Caco-2 (cell line): ENCODE results near the gene DNAH10. TPM values are rescaled to one million over a fixed set of nuclear protein-coding genes. Genes with fewer than 3 reads are reported as not detected.

ENCODE experiments used
- BruUV-seq: library from RNA; stranded (reverse); fragments of 400-500 nt; replicated peaks from 2 replicates; lab custom pipeline; 2021; lab: Mats Ljungman, UMichigan
- CTCF ChIA-PET: fragments of 300-600 bp; sonication (Branson Sonifier 250); formaldehyde crosslinking; loops from one replicate; lab custom pipeline; 2022; ENCODE audit warnings: antibody characterized with exemption; lab: Charles Lee
- POLR2A ChIA-PET: fragments of 300-600 bp; sonication (Branson Sonifier 250); formaldehyde crosslinking; loops from one replicate; lab custom pipeline; 2022; ENCODE audit warnings: antibody characterized with exemption; lab: Charles Lee
- DNase-seq, 2 experiments: peaks; one replicate each; pipeline versions ENCODE4 v3.0.0 to v3.0.0-alpha.2; 2020 to 2022
- H3K27me3 ChIP-seq: replicated peaks from 2 replicates; pipeline ENCODE4 v1.6.0; 2011; ENCODE audit warnings: low read length; ENCODE audit not compliant: control insufficient read depth, insufficient read depth
- H3K36me3 ChIP-seq: 2 replicates; pipeline ENCODE4 v1.5.1; 2011; ENCODE audit warnings: low read length; ENCODE audit not compliant: control insufficient read depth, insufficient read depth
- H3K4me1 ChIP-seq: fragments of 250-450 bp; sonication (Bioruptor Pico); 2 replicates; pipeline ENCODE4 v1.5.1; 2020; ENCODE audit warnings: mild to moderate bottlenecking
- H3K4me3 ChIP-seq: 2 replicates; pipeline ENCODE4 v1.5.1; 2011; ENCODE audit warnings: low read depth, mild to moderate bottlenecking, control low read depth, low read length
- H3K9me3 ChIP-seq: fragments of 250-450 bp; sonication (Bioruptor Pico); 2 replicates; pipeline ENCODE4 v1.5.1; 2020; ENCODE audit warnings: mild to moderate bottlenecking, moderate library complexity
- H3K27ac Mint-ChIP-seq: one replicate; pipeline ENCODE4 v1.8.0; 2022; ENCODE audit warnings: mixed read lengths; ENCODE audit not compliant: unreplicated experiment
- H3K27me3 Mint-ChIP-seq: one replicate; pipeline ENCODE4 v1.8.0; 2022; ENCODE audit warnings: mixed read lengths; ENCODE audit not compliant: insufficient read depth, unreplicated experiment
- H3K36me3 Mint-ChIP-seq: one replicate; pipeline ENCODE4 v1.8.0; 2022; ENCODE audit warnings: mild to moderate bottlenecking, mixed read lengths; ENCODE audit not compliant: insufficient read depth, unreplicated experiment
- H3K4me1 Mint-ChIP-seq: one replicate; pipeline ENCODE4 v1.8.0; 2022; ENCODE audit warnings: low read depth, mixed read lengths; ENCODE audit not compliant: unreplicated experiment
- H3K4me3 Mint-ChIP-seq: one replicate; pipeline ENCODE4 v1.8.0; 2022; ENCODE audit warnings: mild to moderate bottlenecking, moderate library complexity, mixed read lengths; ENCODE audit not compliant: unreplicated experiment
- H3K9me3 Mint-ChIP-seq: one replicate; pipeline ENCODE4 v1.8.0; 2022; ENCODE audit warnings: mixed read lengths; ENCODE audit not compliant: unreplicated experiment
- CTCF ChIP-seq, 2 experiments: fragments of 200-600 bp in 1 of 2; IDR thresholded peaks; 1 replicate in 1 of 2; 2 replicates in 1 of 2; pipeline versions ENCODE4 v1.5.1 to v1.8.0; 2011 to 2022; ENCODE audit warnings: antibody characterized with exemption in 1 of 2, control low read depth in 1 of 2, inconsistent platforms in 1 of 2, low read depth in 1 of 2, low read length in 1 of 2, mild to moderate bottlenecking in 1 of 2, moderate library complexity in 1 of 2; ENCODE audit not compliant: insufficient read depth in 1 of 2, severe bottlenecking in 1 of 2, unreplicated experiment in 1 of 2
- intact Hi-C: fragments of 100-400 bp; cut with micrococcal nuclease; formaldehyde crosslinking; loops from one replicate; pipeline ENCODE4 v1.10.0; 2022; ENCODE audit not compliant: unreplicated experiment
- total RNA-seq: library from RNA; stranded (reverse); gene quantifications from 2 replicates; pipeline ENCODE4 v1.2.3, GENCODE V29; 2022

Gene DNAH10
- total RNA-seq, 1 experiment from 2014 or later, result 0.45 TPM

GRCh38 chr12:123919980-123920360, 157.9 kb downstream of the DNAH10 start:
- Mint-ChIP-seq H3K36me3 (no peaks in the 10 kb centered on the region), H3K4me1 (no peaks in the 10 kb centered on the region), H3K27ac (no peak overlapping the region), H3K27me3 (no peaks in the 10 kb centered on the region), H3K9me3 (no peaks in the 10 kb centered on the region), H3K4me3 (no peak overlapping the region)
- intact Hi-C loops, result no loop called here
- Histone ChIP-seq H3K4me1 (no peaks in the 10 kb centered on the region), H3K27me3 (no peaks in the 10 kb centered on the region), H3K9me3 (no peaks in the 10 kb centered on the region), H3K4me3 (no peak overlapping the region), H3K36me3 (no peaks in the 10 kb centered on the region)
- ChIA-PET CTCF (no interaction called here), POLR2A (no interaction called here)
- DNase-seq, result no peak
- no peak for TF ChIP-seq CTCF (IDR thresholded peaks at IDR 0.05; ENCODE audit: insufficient read depth in 1 of 2, low read depth in 1 of 2, low read length in 1 of 2, severe bottlenecking in 1 of 2, unreplicated experiment in 1 of 2)
- BruUV-seq, result no TSS peak

- ChIA-PET CTCF (no interaction called here), POLR2A (no interaction called here)
- no TSS peak for BruUV-seq
- no peak for DNase-seq
- no peaks in the 10 kb centered on the region for H3K4me1 ChIP-seq
- Mint-ChIP-seq H3K9me3 (no peaks in the 10 kb centered on the region), H3K36me3 (no peaks in the 10 kb centered on the region), H3K27ac (no peak overlapping the region), H3K27me3 (no peaks in the 10 kb centered on the region), H3K4me3 (no peak overlapping the region), H3K4me1 (no peaks in the 10 kb centered on the region)
- intact Hi-C loops, result no loop called here
- no peak overlapping the region for H3K4me3 ChIP-seq
- H3K27me3 ChIP-seq, result no peaks in the 10 kb centered on the region
- no peaks in the 10 kb centered on the region for H3K9me3 ChIP-seq
- H3K36me3 ChIP-seq, result no peaks in the 10 kb centered on the region
- TF ChIP-seq CTCF (IDR thresholded peaks at IDR 0.05; ENCODE audit: insufficient read depth in 1 of 2, low read depth in 1 of 2, low read length in 1 of 2, severe bottlenecking in 1 of 2, unreplicated experiment in 1 of 2), result no peak
These were observed 160.9 kb downstream of the DNAH10 start for GRCh38 chr12:123923038-123923437.

- Mint-ChIP-seq H3K27me3 (no peaks in the 10 kb centered on the region), H3K4me1 (no peaks in the 10 kb centered on the region), H3K36me3 (no peaks in the 10 kb centered on the region), H3K4me3 (no peak overlapping the region), H3K9me3 (no peaks in the 10 kb centered on the region), H3K27ac (no peak overlapping the region)
- DNase-seq, result no peak
- intact Hi-C loops, result no loop called here
- ChIA-PET CTCF (no interaction called here), POLR2A (no interaction called here)
- Histone ChIP-seq H3K4me1 (no peaks in the 10 kb centered on the region), H3K9me3 (no peaks in the 10 kb centered on the region), H3K36me3 (no peaks in the 10 kb centered on the region), H3K27me3 (no peaks in the 10 kb centered on the region), H3K4me3 (no peak overlapping the region)
- no TSS peak for BruUV-seq
- TF ChIP-seq CTCF (IDR thresholded peaks at IDR 0.05; ENCODE audit: insufficient read depth in 1 of 2, low read depth in 1 of 2, low read length in 1 of 2, severe bottlenecking in 1 of 2, unreplicated experiment in 1 of 2), result no peak
These were observed 161.8 kb downstream of the DNAH10 start for GRCh38 chr12:123923927-123924326.
